22Rv1 (cell line): ENCODE measurements around the gene UBAP1L.

ENCODE experiments used
- H3K27ac ChIP-seq: fragments of 450-650 bp; 2 replicates; pipeline ENCODE4 v1.5.1; 2017
- CTCF ChIP-seq: fragments of 450-650 bp; IDR thresholded peaks from 2 replicates; pipeline ENCODE4 v1.5.1; 2017; ENCODE audit warnings: mild to moderate bottlenecking
- ZFX ChIP-seq: fragments of 450-650 bp; IDR thresholded peaks from 2 replicates; pipeline ENCODE4 v1.6.1; 2017; ENCODE audit warnings: antibody characterized with exemption, borderline replicate concordance

Gene UBAP1L

GRCh38 chr15:65085990-65086679 is 28.9 kb downstream of the UBAP1L start:
- H3K27ac ChIP-seq, result no peak overlapping the region
- TF ChIP-seq CTCF (peak; percentile 78), ZFX (no peak)

GRCh38 chr15:65085207-65085753 is 29.7 kb downstream of the UBAP1L start:
- no peak for TF ChIP-seq ZFX
- TF ChIP-seq CTCF, result no peak
- H3K27ac ChIP-seq, result no peak overlapping the region

GRCh38 chr15:65084500-65085206 is 30.3 kb downstream of the UBAP1L start:
- TF ChIP-seq ZFX (no peak), CTCF (no peak)
- no peak overlapping the region for H3K27ac ChIP-seq

- H3K27ac ChIP-seq, result no peak overlapping the region
Measured at GRCh38 chr15:65083262-65083701, 31.7 kb downstream of the UBAP1L start.

GRCh38 chr15:65082303-65082953 is 32.6 kb downstream of the UBAP1L start:
- no peak for TF ChIP-seq ZFX
- TF ChIP-seq CTCF, result no peak
- no peak overlapping the region for H3K27ac ChIP-seq

More at GRCh38 chr15:65083262-65083701, 31.7 kb downstream of the UBAP1L start:
- TF ChIP-seq ZFX (no peak), CTCF (no peak)

- TF ChIP-seq CTCF, result no peak
- no peak overlapping the region for H3K27ac ChIP-seq
Measured at GRCh38 chr15:65081758-65082157, 33.2 kb downstream of the UBAP1L start.

- no peak overlapping the region for H3K27ac ChIP-seq
- TF ChIP-seq CTCF (no peak), ZFX (no peak)
Measured at GRCh38 chr15:65081270-65081669, 33.7 kb downstream of the UBAP1L start.
